Tibial nerve (tissue), 3 donors: Measurements from ENCODE around the gene KMO.

Experiments
- EP300 ChIP-seq, 2 donors: sonication (generic); formaldehyde crosslinking; IDR thresholded peaks; one replicate each; pipeline ENCODE4 v1.6.1; 2017; ENCODE audit warnings: antibody characterized with exemption in 2 of 2, mild to moderate bottlenecking in 1 of 2
- POLR2A ChIP-seq, 2 donors: fragments of 450-650 bp; IDR thresholded peaks; one replicate each; pipeline ENCODE4 v1.6.1; 2017; ENCODE audit warnings: antibody characterized with exemption in 2 of 2, mild to moderate bottlenecking in 2 of 2, moderate library complexity in 2 of 2

DNA sequence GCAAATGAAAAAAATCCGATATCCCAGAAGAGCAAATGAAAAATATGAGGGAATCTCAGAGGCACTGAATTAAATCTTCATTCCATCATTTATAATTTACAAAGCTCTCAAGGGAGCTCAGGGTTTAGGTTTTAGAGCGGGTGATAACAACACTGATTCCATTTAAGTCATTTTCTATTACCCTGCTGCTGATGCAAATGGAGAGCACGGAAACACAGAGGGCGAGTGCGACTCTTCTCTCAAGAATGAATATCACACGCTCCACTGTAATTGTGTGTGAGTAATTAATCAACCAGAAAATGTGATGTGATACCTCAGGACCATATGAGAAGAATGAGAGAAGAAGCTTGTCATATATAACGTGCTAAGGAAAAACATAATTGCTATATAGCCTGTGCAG is 85.2 kb downstream of the KMO start:
- no peak for TF ChIP-seq POLR2A (IDR thresholded peaks at IDR 0.05)
- no peak for TF ChIP-seq EP300 (IDR thresholded peaks at IDR 0.05)
